ENCODE results near the gene RPL13. TPM values are rescaled to one million over a fixed set of nuclear protein-coding genes. Genes with fewer than 3 reads are reported as not detected.

The RPL13 gene
- total RNA-seq: 9,942 and 10,591 TPM in 2 replicates

GRCh38 chr16:89560378-89561141 lies at the start of gene RPL13:
Gene RPL13 (plus strand): TSS chr16:89560682. CDS start chr16:89560960, 278 bp downstream.

GRCh38 chr16:89575247-89576152 lies 15.0 kb downstream of the RPL13 start, which contains the start of gene CPNE7:
Gene CPNE7 (plus strand): TSS chr16:89575758. CDS start chr16:89575898, 140 bp downstream.

GRCh38 chr16:89613231-89613953 lies 52.9 kb downstream of the RPL13 start, which contains the start of gene DPEP1:
Gene DPEP1 (plus strand): TSS chr16:89613642. CDS start chr16:89630411, 16,769 bp downstream.

Other genes with a start within 250 kb of the RPL13 start
- 55.6 and 72.8 TPM in 2 replicates for gene ANKRD11, start 70.1 kb upstream of the RPL13 start, total RNA-seq
- 144 and 177 TPM in 2 replicates for gene SPG7, start 52.3 kb upstream of the RPL13 start, total RNA-seq
- 28.4 and 48.7 TPM in 2 replicates for gene CPNE7, start 15.1 kb downstream of the RPL13 start, total RNA-seq
- 0.13 TPM in 1 of 2 replicates, not detected in the other for gene DPEP1, start 53.0 kb downstream of the RPL13 start, total RNA-seq
- 99.0 and 119 TPM in 2 replicates for gene CHMP1A, start 97.0 kb downstream of the RPL13 start, total RNA-seq
- 2.9 and 4.7 TPM in 2 replicates for gene SPATA33, start 97.2 kb downstream of the RPL13 start, total RNA-seq
- 38.7 and 45.4 TPM in 2 replicates for gene CDK10, start 126.0 kb downstream of the RPL13 start, total RNA-seq
- 12.9 and 15.8 TPM in 2 replicates for gene SPATA2L, start 141.0 kb downstream of the RPL13 start, total RNA-seq
- 5.1 and 5.9 TPM in 2 replicates for gene VPS9D1, start 160.2 kb downstream of the RPL13 start, total RNA-seq
- gene ZNF276, start 160.9 kb downstream of the RPL13 start, total RNA-seq: 15.3 and 23.1 TPM in 2 replicates

Data from mammary microvascular endothelial cell (primary cell).